Measurements from ENCODE around the gene SEPTIN3.

The SEPTIN3 gene

GRCh38 chr22:41925783-41926460, 43.3 kb upstream of the SEPTIN3 start:
- no peak for DNase-seq (ENCODE audit: low read depth, low spot score)
- peak overlapping the region; percentile 41 for H3K4me3 ChIP-seq (ENCODE audit: low read depth, low read length)
- ChIA-PET POLR2A (no interaction called here), CTCF (interaction anchor here (0.6 to 5.3 kb wide), 28 partner anchors 8 to 229 kb away, joined by 3 to 51 read pairs (median 4); partner anchors contain the start of genes CCDC134, CENPM, SMIM45 and SREBF2)
- TF ChIP-seq, protein P1, sequence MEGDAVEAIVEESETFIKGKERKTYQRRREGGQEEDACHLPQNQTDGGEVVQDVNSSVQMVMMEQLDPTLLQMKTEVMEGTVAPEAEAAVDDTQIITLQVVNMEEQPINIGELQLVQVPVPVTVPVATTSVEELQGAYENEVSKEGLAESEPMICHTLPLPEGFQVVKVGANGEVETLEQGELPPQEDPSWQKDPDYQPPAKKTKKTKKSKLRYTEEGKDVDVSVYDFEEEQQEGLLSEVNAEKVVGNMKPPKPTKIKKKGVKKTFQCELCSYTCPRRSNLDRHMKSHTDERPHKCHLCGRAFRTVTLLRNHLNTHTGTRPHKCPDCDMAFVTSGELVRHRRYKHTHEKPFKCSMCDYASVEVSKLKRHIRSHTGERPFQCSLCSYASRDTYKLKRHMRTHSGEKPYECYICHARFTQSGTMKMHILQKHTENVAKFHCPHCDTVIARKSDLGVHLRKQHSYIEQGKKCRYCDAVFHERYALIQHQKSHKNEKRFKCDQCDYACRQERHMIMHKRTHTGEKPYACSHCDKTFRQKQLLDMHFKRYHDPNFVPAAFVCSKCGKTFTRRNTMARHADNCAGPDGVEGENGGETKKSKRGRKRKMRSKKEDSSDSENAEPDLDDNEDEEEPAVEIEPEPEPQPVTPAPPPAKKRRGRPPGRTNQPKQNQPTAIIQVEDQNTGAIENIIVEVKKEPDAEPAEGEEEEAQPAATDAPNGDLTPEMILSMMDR (IDR thresholded peaks at IDR 0.05; ENCODE audit: insufficient read depth, low read length, missing control alignments), result peak; percentile 79

DNA sequence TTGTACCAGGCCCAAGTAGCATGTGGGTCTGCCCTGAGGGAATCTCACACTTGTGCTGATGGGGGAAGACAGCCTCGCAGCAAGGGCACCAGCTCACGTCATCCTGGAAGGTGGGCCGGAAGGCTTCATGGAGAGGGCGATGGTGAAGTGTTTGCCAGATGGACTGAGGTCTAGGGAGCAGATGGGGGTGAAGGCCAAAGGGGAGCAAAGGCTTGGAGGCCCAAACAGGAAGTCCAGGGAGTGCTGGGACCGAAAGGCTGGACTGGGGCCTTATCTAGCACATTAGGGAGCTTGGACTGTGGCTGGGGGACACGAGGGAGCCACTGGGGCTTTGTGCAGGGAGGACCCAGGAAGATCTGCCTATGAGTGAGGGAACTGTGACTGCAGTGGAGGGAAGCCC, 41.4 kb upstream of the SEPTIN3 start:
- H3K4me3 ChIP-seq (ENCODE audit: low read depth, low read length), result no peak overlapping the region
- DNase-seq (ENCODE audit: low read depth, low spot score), result no peak
- ChIA-PET POLR2A (no interaction called here), CTCF (interaction anchor here (1.1 to 5.3 kb wide), 3 partner anchors 12 to 230 kb away, joined by 3 to 51 read pairs (median 11); partner anchors contain the start of gene MEI1)
- TF ChIP-seq, protein P1 (IDR thresholded peaks at IDR 0.05; ENCODE audit: insufficient read depth, low read length, missing control alignments), result no peak

DNA sequence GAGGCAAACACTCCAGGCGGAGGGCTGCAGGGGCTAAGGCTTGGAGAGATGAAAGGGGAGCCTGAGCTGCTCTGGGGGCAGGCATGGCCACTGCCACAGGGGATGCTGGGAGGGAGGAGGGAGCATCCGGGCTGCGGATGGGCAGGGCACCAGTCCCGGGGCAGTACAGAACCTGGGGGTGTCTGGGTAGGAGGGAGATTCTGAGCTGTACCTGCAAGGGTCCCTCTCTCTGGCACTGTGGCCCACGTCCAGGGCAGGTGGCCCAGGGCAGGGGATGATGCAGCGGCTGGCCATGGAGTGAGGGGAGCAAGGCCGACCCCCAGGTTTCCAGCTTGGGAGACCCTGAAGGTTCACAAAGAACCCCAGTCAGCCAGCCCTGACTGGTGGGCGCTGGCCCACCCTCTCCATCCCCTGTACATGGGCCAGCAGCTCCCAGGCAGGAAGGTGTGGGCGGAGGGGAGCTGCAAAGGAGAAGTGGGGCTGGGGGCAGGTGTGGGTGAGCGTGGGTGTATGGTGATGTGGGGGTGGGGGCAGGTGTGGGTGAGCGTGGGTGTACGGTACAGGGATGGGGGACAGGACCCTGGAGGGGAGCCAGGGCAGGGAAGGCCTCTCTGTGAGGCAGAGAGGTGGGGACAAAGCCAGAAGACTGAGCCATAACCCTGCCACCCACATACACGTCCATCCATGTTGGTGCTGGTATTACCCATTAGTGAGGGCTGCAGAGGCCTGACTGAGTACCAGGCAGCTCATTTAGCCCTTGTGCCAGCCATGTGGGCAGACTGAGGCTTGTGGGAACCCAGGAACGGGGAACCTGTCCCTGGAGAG, 40.4 kb upstream of the SEPTIN3 start:
- ChIA-PET CTCF (interaction anchor here (1.1 to 5.3 kb wide), 3 partner anchors 11 to 231 kb away, joined by 3 to 51 read pairs (median 11); partner anchors contain the start of gene MEI1), POLR2A (no interaction called here)
- TF ChIP-seq, protein P1 (IDR thresholded peaks at IDR 0.05; ENCODE audit: insufficient read depth, low read length, missing control alignments), result no peak
- H3K4me3 ChIP-seq (ENCODE audit: low read depth, low read length), result no peak overlapping the region
- DNase-seq (ENCODE audit: low read depth, low spot score), result no peak

- TF ChIP-seq, protein P1 (IDR thresholded peaks at IDR 0.05; ENCODE audit: insufficient read depth, low read length, missing control alignments), result no peak
- CTCF ChIA-PET, result interaction anchor here (5.3 kb wide), 1 partner anchor 11 kb away, joined by 51 read pairs; no protein-coding TSS in a partner anchor
Measured at GRCh38 chr22:41929418-41929810, 39.8 kb upstream of the SEPTIN3 start.

GRCh38 chr22:41931701-41932269, 37.5 kb upstream of the SEPTIN3 start:
- ChIA-PET CTCF (interaction anchor here (0.9 to 2.0 kb wide), 3 partner anchors 8 to 183 kb away, joined by 3 to 9 read pairs (median 5); no protein-coding TSS in a partner anchor), POLR2A (no interaction called here)
- no peak for DNase-seq (ENCODE audit: low read depth, low spot score)
- TF ChIP-seq, protein P1 (IDR thresholded peaks at IDR 0.05; ENCODE audit: insufficient read depth, low read length, missing control alignments), result no peak
- no peak overlapping the region for H3K4me3 ChIP-seq (ENCODE audit: low read depth, low read length)

More at GRCh38 chr22:41929418-41929810, 39.8 kb upstream of the SEPTIN3 start:
- POLR2A ChIA-PET, result no interaction called here
- DNase-seq (ENCODE audit: low read depth, low spot score), result no peak
- H3K4me3 ChIP-seq (ENCODE audit: low read depth, low read length), result no peak overlapping the region
